ENCODE results near the gene MRM2.
"Not testable (repeated sequence)": the region's sequence is repeated elsewhere in the genome, so short reads cannot be mapped to it uniquely, and the experiment has no call there.

The MRM2 gene

GRCh38 chr7:2269089-2269990 lies 27.3 kb upstream of the MRM2 start:
- DNase-seq (ENCODE audit: low read depth in 1 of 2, low spot score in 1 of 2), result not testable (repeated sequence)

GRCh38 chr7:2266911-2267310 lies 24.9 kb upstream of the MRM2 start:
- DNase-seq (ENCODE audit: low read depth in 1 of 2, low spot score in 1 of 2), result no peak

GRCh38 chr7:2264158-2264557 lies 22.2 kb upstream of the MRM2 start:
- DNase-seq (ENCODE audit: low read depth in 1 of 2, low spot score in 1 of 2), result no peak

GRCh38 chr7:2263176-2263575 lies 21.2 kb upstream of the MRM2 start:
- DNase-seq (ENCODE audit: low read depth in 1 of 2, low spot score in 1 of 2), result no peak

GRCh38 chr7:2261611-2262010 lies 19.6 kb upstream of the MRM2 start:
- no peak for DNase-seq (ENCODE audit: low read depth in 1 of 2, low spot score in 1 of 2)

- no peak for DNase-seq (ENCODE audit: low read depth in 1 of 2, low spot score in 1 of 2)
Observed at GRCh38 chr7:2260820-2261219, 18.8 kb upstream of the MRM2 start.

- no peak for DNase-seq (ENCODE audit: low read depth in 1 of 2, low spot score in 1 of 2)
Observed at GRCh38 chr7:2259480-2259879, 17.5 kb upstream of the MRM2 start.

GRCh38 chr7:2258661-2259365 lies 16.8 kb upstream of the MRM2 start:
- no peak for DNase-seq (ENCODE audit: low read depth in 1 of 2, low spot score in 1 of 2)

GRCh38 chr7:2257651-2258050 lies 15.6 kb upstream of the MRM2 start:
- DNase-seq (ENCODE audit: low read depth in 1 of 2, low spot score in 1 of 2), result no peak

- DNase-seq (ENCODE audit: low read depth in 1 of 2, low spot score in 1 of 2), result no peak
Observed at GRCh38 chr7:2257046-2257551, 15.1 kb upstream of the MRM2 start.

GRCh38 chr7:2256306-2257045 lies 14.5 kb upstream of the MRM2 start:
- DNase-seq (ENCODE audit: low read depth in 1 of 2, low spot score in 1 of 2), result no peak

- DNase-seq (ENCODE audit: low read depth in 1 of 2, low spot score in 1 of 2), result no peak
Observed at GRCh38 chr7:2255145-2256139, 13.4 kb upstream of the MRM2 start.

GRCh38 chr7:2254429-2255144 lies 12.6 kb upstream of the MRM2 start:
- DNase-seq (ENCODE audit: low read depth in 1 of 2, low spot score in 1 of 2), result no peak

GRCh38 chr7:2253525-2254244 lies 11.7 kb upstream of the MRM2 start:
- DNase-seq (ENCODE audit: low read depth in 1 of 2, low spot score in 1 of 2), result no peak

GRCh38 chr7:2253021-2253420 lies 11.0 kb upstream of the MRM2 start:
- no peak for DNase-seq (ENCODE audit: low read depth in 1 of 2, low spot score in 1 of 2)

- DNase-seq (ENCODE audit: low read depth in 1 of 2, low spot score in 1 of 2), result no peak
Observed at GRCh38 chr7:2251841-2252771, 10.1 kb upstream of the MRM2 start.

- no peak for DNase-seq (ENCODE audit: low read depth in 1 of 2, low spot score in 1 of 2)
Observed at GRCh38 chr7:2251381-2251780, 9.4 kb upstream of the MRM2 start.

- no peak for DNase-seq (ENCODE audit: low read depth in 1 of 2, low spot score in 1 of 2)
Observed at GRCh38 chr7:2249744-2250323, 7.8 kb upstream of the MRM2 start.
